OCI-LY1 (cell line): Measurements from ENCODE around the gene BCL2L11.

Experiments
- CTCF ChIP-seq: fragments of 200-600 bp; sonication (generic), shearing (Covaris generic); IDR thresholded peaks from 2 replicates; pipeline ENCODE4 v1.5.1; 2017; ENCODE audit warnings: mild to moderate bottlenecking, antibody characterized with exemption, low read length, moderate library complexity, mixed read lengths
- EZH2 ChIP-seq: fragments of 200-600 bp; sonication (generic), shearing (Covaris generic); IDR thresholded peaks from 2 replicates; pipeline ENCODE4 v1.8.0; 2017; ENCODE audit warnings: borderline replicate concordance, mixed run types, mild to moderate bottlenecking, antibody characterized with exemption, low read length, moderate library complexity, mixed read lengths

GRCh38 chr2:111205774-111206173, 85.1 kb downstream of the BCL2L11 start:
- TF ChIP-seq EZH2 (no peak), CTCF (no peak)
